GM23248 (cell line): ENCODE measurements around the gene ACCS.

ENCODE experiments used
- EZH2 ChIP-seq: fragments of 200-600 bp; sonication (generic); IDR thresholded peaks from 2 replicates; pipeline ENCODE4 v1.6.1; 2018; ENCODE audit warnings: antibody characterized with exemption, mild to moderate bottlenecking; ENCODE audit not compliant: insufficient read depth, poor library complexity, severe bottlenecking
- EZH2phosphoT487 ChIP-seq: fragments of 200-600 bp; sonication (generic); IDR thresholded peaks from 2 replicates; pipeline ENCODE4 v1.6.1; 2018; ENCODE audit warnings: antibody characterized with exemption, moderate library complexity, mild to moderate bottlenecking, low read depth; ENCODE audit not compliant: insufficient read depth

DNA sequence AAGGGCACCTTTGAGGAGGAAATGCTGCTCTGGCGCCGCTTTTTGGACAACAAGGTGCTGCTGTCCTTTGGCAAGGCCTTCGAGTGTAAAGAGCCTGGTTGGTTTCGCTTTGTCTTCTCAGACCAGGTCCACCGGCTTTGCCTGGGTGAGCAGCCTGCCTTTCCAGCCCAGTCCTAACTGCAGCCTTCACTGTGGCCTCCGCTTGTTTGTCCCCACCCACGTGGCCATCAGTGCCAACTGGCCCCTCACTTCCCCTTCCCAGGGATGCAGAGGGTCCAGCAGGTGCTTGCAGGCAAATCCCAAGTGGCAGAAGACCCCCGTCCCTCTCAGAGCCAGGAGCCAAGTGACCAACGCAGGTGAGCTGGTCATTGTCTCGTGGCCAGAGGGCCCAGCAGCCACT lies 17.4 kb downstream of the ACCS start:
- TF ChIP-seq EZH2 (no peak), EZH2phosphoT487 (no peak)
